Mucosa of rectum (tissue), 2 donors: ENCODE results near the gene PDS5B.
"Not testable (repeated sequence)": the region's sequence is repeated elsewhere in the genome, so short reads cannot be mapped to it uniquely, and the experiment has no call there.

Experiments
- H3K27ac ChIP-seq, 2 donors: one replicate each; pipeline ENCODE4 v1.7.0; 2013; ENCODE audit warnings: inconsistent platforms in 2 of 2, low read depth in 2 of 2, low read length in 2 of 2
- H3K27me3 ChIP-seq, 2 donors: one replicate each; pipeline ENCODE4 v1.7.0; 2013; ENCODE audit warnings: low read length in 2 of 2; ENCODE audit not compliant: control insufficient read depth in 2 of 2, insufficient read depth in 2 of 2
- H3K36me3 ChIP-seq, 2 donors: one replicate each; pipeline ENCODE4 v1.7.0; 2013; ENCODE audit warnings: low read length in 2 of 2; ENCODE audit not compliant: control insufficient read depth in 2 of 2, insufficient read depth in 2 of 2
- H3K4me1 ChIP-seq, 2 donors: one replicate each; pipeline ENCODE4 v1.7.0; 2013; ENCODE audit warnings: low read length in 2 of 2, mild to moderate bottlenecking in 1 of 2; ENCODE audit not compliant: control insufficient read depth in 2 of 2, insufficient read depth in 2 of 2
- H3K4me3 ChIP-seq, 2 donors: one replicate each; pipeline ENCODE4 v1.7.0; 2013; ENCODE audit warnings: low read length in 2 of 2
- H3K9ac ChIP-seq, 2 donors: one replicate each; pipeline ENCODE4 v1.7.0; 2013; ENCODE audit warnings: low read length in 2 of 2, low read depth in 1 of 2, mild to moderate bottlenecking in 1 of 2
- H3K9me3 ChIP-seq, 2 donors: one replicate each; pipeline ENCODE4 v1.7.0; 2013; ENCODE audit warnings: low read length in 2 of 2; ENCODE audit not compliant: control insufficient read depth in 2 of 2
- donor health status: healthy.
- donor health status: Normal muscosa, but diverticular disease.

PDS5B gene

DNA sequence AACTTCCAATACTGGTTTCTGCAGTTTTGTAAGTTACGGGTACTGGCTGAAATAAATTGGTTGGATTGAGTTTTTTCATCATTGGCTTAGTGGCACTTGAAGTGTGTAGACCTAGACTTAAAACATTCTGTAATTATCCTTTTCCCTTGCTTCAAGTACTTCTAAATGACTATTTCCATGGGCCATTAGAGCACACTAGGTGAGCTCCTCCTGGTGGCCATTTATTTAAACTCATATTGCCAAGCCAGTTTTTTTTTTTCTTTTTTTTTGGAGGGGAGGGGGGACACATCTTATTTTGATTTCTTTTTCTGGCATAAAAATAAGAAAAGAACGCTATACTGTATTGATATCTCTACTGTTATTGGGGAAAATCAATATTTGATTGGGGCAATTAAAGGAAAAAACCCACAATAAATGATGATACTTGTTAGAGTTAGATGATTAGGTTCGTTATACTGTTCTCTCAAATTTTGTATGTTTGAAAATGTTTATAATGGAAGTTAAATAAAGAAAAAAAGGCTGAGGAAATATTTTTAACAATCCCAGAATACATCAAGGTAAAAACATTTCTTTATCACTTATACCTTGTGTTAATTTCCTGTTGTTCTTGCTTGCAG lies 82.9 kb downstream of the PDS5B start:
- Histone ChIP-seq H3K27ac (no peak overlapping the region), H3K9ac (no peak overlapping the region), H3K4me1 (no peaks in the 10 kb centered on the region), H3K4me3 (no peak overlapping the region), H3K36me3 (peaks cover 0 to 3% of the 10 kb centered on the region in 2 donors), H3K27me3 (no peaks in the 10 kb centered on the region), H3K9me3 (no peaks in the 10 kb centered on the region)

DNA sequence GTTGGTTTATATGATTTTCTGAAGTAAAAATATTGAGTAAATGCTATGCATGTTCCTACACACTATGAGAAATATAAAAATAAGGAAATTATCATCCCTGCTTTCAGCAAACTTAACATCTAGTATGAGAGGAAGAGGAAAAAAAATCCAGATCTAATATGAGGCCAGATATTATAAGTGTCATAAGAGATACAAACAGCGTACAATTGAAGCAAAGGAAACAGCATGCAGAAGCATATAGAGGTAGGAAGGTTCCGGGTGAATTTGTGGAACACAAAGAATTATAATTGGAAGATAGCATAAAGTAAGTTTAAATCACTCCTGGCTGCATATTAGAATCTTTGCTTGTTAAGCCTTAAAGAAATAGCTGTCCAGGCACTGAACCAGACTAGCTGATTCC lies 88.3 kb downstream of the PDS5B start:
- no peaks in the 10 kb centered on the region for H3K9me3 ChIP-seq
- H3K27me3 ChIP-seq: no peaks in the 10 kb centered on the region
- H3K4me1 ChIP-seq: no peaks in the 10 kb centered on the region
- H3K36me3 ChIP-seq: peaks cover 8 to 15% of the 10 kb centered on the region in 2 donors
- H3K4me3 ChIP-seq: no peak overlapping the region
- H3K9ac ChIP-seq: no peak overlapping the region
- H3K27ac ChIP-seq: no peak overlapping the region

DNA sequence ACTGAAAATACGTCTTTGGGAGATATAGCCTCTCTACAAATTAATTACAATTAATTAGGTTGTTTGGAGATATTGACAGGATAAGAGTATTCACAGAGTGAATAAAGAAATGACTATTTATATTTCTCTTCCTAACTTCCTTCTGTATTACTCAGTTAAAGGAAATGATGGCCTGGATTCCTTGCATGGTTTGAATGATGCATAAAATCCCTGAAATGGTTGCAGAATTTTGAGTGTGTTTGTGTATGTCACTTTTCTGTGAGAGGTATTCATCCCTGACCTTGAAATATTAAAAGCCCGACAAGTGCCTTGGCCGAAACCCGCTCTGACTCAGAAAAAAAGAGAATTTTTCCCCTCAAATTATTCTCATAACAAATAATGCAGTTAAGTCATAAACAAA lies 90.0 kb downstream of the PDS5B start:
- no peaks in the 10 kb centered on the region for H3K9me3 ChIP-seq
- no peaks in the 10 kb centered on the region for H3K4me1 ChIP-seq

DNA sequence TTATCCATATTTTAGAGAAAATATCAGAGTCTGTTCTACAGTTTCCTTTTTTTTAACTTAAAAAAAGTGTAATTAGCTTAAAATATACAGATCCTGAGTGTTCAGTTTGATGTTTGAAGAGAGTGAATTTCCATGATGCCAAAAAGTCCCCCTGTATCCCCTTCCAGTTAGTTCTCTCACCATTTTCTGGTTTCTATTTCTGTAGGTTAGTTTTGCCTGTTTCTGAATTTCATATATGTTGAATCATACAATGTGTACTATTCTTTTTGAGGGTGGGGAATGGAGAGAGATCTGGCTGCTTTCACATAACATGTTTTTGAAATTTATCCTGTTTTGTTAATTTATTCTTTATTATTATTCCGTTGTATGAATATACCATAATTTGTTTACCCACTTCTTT lies 95.9 kb downstream of the PDS5B start:
- Histone ChIP-seq H3K27ac (no peak overlapping the region), H3K4me3 (no peak overlapping the region), H3K36me3 (peaks cover 5 to 9% of the 10 kb centered on the region in 2 donors), H3K27me3 (no peaks in the 10 kb centered on the region), H3K9me3 (no peaks in the 10 kb centered on the region), H3K9ac (no peak overlapping the region), H3K4me1 (no peaks in the 10 kb centered on the region)

More for the DNA sequence above, 90.0 kb downstream of the PDS5B start:
- Histone ChIP-seq H3K27ac (no peak overlapping the region), H3K9ac (no peak overlapping the region), H3K36me3 (peaks cover 11 to 15% of the 10 kb centered on the region in 2 donors), H3K4me3 (no peak overlapping the region), H3K27me3 (no peaks in the 10 kb centered on the region)

DNA sequence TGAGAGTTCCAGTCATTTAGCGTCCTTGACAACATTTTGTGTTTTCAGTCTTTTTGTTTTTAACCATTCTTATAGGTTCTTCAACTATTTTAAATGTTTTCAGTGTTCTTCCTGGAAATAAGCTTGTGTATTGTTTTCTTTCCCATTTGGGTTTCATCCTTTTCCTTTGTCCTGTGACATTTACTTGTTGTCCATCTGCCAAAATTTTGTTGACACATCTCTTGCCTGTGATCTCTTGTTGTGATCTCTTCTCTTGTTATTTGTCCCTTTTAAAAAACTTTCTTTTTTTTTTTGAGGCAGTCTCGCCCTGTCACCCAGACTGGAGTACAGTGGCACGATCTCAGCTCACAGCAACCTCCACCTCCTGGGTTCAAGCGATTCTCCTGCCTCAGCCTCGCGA lies 96.5 kb downstream of the PDS5B start:
- no peak overlapping the region for H3K9ac ChIP-seq
- H3K27me3 ChIP-seq: no peaks in the 10 kb centered on the region
- no peak overlapping the region for H3K27ac ChIP-seq
- no peaks in the 10 kb centered on the region for H3K4me1 ChIP-seq
- H3K9me3 ChIP-seq: no peaks in the 10 kb centered on the region
- no peak overlapping the region for H3K4me3 ChIP-seq
- peaks cover 5 to 9% of the 10 kb centered on the region in 2 donors for H3K36me3 ChIP-seq

DNA sequence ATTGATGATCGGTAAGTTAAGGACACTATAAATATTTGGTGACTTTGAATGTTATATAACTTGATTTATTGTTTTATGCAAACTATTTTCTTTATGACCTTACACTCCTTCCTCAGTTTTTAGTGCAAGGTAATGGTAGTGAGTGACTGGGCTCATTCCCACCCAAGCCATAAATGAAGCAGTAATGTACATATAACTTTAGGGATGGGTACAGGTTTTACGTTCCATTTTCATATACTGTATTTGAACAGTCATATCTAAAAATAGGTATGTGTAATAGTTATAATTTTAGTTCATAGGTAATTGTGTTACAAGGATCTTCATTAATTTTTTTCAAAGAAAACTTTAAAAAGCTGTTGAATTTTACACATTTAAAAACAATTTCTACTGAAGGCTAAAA lies 101.0 kb downstream of the PDS5B start:
- H3K27ac ChIP-seq: no peak overlapping the region
- no peak overlapping the region for H3K9ac ChIP-seq
- H3K4me3 ChIP-seq: no peak overlapping the region

DNA sequence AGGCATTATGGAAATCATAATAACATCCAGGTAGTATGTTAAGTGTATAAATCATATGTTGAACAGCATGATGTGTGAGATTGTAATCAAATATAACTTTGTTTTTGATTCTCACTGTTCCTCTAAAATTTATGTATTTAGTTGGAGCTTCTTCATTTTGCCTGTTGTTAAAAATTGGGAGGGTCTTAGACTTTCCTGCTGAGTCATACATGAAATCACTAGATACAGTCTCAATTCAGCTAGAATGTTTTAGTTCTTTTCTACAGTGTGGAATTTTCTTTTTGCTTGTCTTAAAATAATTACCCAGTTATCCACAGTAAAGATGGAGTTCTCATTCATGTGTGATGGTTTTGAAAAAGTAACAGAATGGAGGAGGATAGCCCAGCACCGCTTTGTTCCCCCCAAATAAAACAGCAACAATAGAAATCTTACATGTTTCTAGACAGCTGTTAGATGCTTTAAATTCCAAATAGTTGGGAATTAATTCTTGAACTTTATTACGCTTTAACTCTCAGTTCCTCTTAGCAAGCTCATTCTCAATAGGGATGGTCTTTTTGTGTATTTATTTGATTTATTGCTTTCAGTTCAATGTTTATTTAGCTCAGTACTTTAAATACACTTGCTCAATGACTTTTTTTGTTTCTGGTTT lies 109.5 kb downstream of the PDS5B start:
- Histone ChIP-seq H3K36me3 (no peaks in the 10 kb centered on the region), H3K4me3 (no peak overlapping the region), H3K9ac (no peak overlapping the region), H3K27ac (no peak overlapping the region), H3K4me1 (no peaks in the 10 kb centered on the region), H3K9me3 (no peaks in the 10 kb centered on the region), H3K27me3 (no peaks in the 10 kb centered on the region)

More for the DNA sequence above, 101.0 kb downstream of the PDS5B start:
- no peaks in the 10 kb centered on the region for H3K4me1 ChIP-seq
- H3K36me3 ChIP-seq: peaks cover 2 to 6% of the 10 kb centered on the region in 2 donors
- no peaks in the 10 kb centered on the region for H3K9me3 ChIP-seq
- no peaks in the 10 kb centered on the region for H3K27me3 ChIP-seq

DNA sequence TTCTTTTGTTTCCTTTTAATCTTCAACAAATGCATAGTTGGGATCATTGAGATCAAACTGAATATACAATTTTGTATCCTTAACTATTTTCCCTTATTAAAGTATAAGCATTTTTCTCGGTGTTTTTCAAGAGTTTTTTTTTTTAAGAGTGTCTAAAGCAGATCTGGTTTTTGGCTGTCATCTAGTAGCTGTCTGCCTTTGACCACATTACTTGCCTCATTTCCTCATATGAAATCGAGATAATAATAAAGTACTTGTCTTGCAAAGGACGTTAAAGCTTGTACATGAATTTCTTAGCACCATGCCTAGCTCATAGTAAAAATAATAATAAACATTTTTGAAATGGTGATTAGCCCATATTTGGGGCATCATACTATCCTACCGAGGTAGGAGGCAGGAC lies 121.2 kb downstream of the PDS5B start:
- Histone ChIP-seq H3K9ac (no peak overlapping the region), H3K9me3 (no peaks in the 10 kb centered on the region), H3K27ac (no peak overlapping the region), H3K4me1 (no peaks in the 10 kb centered on the region), H3K4me3 (no peak overlapping the region), H3K27me3 (no peaks in the 10 kb centered on the region), H3K36me3 (peaks cover 22 to 25% of the 10 kb centered on the region in 2 donors)

DNA sequence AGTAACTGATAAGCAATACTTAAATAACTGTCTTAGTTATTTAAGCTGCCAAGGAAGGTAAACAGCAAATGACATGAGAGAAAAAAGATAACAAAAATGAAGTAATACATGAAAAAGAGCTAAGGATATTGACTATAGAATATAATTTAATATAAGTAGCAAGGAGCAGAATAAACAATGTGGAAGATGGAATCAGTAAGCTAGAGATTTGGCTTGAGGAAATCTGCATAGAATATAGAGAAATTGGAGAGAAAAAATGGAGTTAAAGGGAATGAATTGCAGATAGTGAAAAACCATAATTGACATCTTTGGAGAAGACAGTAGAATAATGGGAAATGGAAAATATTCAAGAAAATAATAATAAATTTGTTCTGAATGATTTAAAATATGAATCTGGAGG lies 127.1 kb downstream of the PDS5B start:
- Histone ChIP-seq H3K4me3 (no peak overlapping the region), H3K27ac (no peak overlapping the region), H3K4me1 (no peaks in the 10 kb centered on the region), H3K36me3 (peaks cover 22 to 32% of the 10 kb centered on the region in 2 donors), H3K9ac (no peak overlapping the region), H3K27me3 (no peaks in the 10 kb centered on the region), H3K9me3 (no peaks in the 10 kb centered on the region)

DNA sequence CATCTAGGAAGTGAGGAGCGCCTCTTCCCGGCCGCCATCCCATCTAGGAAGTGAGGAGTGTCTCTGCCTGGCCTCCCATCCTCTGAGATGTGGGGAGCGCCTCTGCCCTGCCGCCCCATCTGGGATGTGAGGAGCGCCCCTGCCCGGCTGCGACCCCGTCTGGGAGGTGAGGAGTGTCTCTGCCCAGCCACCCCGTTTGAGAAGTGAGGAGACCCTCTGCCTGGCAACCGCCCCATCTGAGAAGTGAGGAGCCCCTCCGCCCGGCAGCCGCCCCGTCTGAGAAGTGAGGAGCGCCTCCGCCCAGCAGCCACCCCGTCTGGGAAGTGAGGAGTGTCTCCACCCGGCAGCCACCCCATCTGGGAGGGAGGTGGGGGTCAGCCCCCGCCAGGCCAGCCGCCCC lies 129.9 kb downstream of the PDS5B start:
- not testable (repeated sequence) for H3K27ac ChIP-seq, H3K4me1 ChIP-seq, H3K9me3 ChIP-seq, H3K27me3 ChIP-seq, H3K9ac ChIP-seq, H3K4me3 ChIP-seq
- peaks cover 14 to 21% of the 10 kb centered on the region in 2 donors for H3K36me3 ChIP-seq
